HG03469 (cell line): ENCODE results near the gene ABCA7.

Source experiments
- ATAC-seq: cut with Tn5 transposase; IDR thresholded peaks from one replicate; pipeline ENCODE4 v1.9.1; 2021; ENCODE audit warnings: mild to moderate bottlenecking, moderate library complexity, moderate number of reproducible peaks; ENCODE audit not compliant: unreplicated experiment

Gene ABCA7

DNA sequence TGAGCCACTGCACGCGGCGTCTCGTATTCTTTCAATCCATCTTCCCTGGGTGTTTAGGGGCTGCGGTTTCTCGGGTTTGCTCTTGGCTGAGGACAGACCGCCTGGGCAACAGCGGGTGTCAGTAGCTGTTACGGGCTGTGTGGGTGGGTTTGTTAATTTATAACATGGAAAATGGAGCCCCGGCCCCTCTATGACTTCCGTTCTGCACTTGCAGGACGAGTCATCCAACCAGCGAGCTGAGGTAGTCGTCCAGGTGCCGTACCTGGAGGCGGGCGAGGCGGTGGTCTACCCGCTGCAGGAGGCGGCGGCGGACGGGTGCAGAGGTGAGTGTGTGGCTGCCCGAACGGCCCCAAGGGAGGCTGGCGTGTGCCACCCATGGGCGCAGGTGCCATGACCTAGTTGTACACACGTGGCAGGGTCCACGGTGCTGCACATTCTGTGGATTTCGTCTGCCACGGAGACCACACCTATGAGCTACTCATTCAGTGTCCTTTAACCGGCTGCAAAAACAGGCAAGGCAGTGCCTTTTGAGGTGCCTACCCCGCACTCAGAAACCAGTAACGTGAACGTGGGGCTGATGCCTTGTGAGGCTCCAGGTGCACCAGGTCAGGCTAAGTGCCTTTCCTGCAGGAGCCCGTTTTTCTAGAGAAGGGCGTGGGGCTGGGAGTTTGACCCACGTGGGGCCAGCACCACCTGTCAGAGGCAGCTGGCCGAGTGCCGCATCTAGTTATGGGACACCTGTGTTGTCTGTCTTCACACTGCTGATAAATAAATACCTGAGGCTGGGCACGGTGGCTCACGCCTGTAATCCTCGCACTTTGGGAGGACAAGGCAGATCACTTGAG, 44.3 kb downstream of the ABCA7 start:
- ATAC-seq, result no peak

DNA sequence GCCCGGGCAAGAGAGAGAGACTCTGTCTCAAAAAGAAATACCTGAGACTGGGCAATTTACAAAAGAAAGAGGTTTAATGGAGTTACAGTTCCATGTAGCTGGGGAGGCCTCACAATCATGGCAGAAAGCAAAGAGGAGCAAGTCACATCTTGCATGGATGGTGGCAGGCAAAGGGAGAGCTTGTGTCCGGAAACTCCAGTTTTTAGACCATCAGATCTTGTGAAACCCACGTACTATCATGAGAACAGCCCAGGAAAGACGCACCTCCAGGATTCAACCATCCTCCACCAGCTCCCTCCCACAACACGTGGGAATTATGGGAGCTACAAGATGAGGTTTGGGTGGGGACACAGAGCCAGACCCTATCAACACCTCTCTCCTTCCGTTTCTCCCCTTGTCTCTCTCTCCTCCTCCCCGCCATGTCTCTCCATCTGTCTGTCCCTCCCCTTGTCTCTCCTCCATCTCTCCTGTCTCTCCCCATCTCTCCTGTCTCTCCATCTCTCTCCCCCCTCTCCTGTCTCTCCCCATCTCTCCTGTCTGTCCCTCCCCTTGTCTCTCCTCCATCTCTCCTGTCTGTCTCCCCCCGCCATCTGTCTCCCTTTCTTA, 45.2 kb downstream of the ABCA7 start:
- ATAC-seq, result no peak

DNA sequence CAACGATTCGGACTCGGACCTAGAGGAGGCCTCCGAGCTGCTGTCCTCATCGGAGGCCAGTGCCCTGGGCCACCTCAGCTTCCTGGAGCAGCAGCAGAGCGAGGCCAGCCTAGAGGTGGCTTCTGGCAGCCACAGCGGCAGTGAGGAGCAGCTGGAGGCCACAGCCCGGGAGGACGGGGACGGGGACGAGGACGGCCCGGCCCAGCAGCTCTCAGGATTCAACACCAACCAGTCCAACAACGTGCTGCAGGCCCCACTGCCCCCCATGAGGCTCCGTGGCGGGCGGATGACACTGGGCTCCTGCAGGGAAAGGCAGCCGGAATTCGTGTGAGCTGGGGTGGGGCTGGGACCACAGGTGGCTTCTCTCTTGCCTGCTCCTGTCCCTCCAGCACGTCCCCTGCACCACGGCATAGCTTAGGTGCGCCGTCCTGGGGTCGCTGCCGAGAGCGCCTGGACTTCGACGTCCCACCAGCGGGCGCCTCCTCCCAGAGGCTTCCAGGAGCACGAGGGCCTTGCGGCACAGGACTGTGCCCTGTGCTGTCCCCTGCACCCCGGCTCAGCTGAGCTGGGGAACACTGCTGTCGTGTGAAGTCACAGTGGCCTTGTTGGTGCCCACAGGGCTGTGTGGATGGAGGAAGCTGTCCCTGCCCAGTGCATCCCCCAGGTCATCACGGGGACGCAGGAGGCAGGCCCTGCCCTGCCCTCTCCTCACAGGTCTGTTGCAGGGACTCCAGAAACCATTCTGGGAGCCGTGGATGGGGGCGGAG, 46.0 kb downstream of the ABCA7 start:
- no peak for ATAC-seq

DNA sequence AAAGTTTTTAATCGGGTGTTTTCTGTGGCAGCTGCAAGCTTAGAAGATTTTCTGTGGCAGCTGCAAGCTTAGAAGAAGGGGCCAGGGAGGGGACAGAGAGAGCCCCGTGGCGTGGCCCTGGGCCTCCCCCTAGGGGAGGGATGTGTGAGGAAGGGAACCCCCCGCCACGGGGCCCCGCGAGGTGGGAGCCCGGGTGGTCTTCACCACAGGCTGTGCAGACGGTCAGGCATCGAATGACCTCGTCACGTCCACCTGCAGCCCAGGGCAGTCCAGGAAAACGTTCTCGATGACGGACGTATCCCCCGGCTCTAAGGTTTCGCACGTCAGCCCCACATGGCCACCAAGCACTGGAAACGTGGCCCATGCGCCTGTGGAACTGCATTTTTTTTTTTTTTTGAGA, 46.7 kb downstream of the ABCA7 start:
- no peak for ATAC-seq

DNA sequence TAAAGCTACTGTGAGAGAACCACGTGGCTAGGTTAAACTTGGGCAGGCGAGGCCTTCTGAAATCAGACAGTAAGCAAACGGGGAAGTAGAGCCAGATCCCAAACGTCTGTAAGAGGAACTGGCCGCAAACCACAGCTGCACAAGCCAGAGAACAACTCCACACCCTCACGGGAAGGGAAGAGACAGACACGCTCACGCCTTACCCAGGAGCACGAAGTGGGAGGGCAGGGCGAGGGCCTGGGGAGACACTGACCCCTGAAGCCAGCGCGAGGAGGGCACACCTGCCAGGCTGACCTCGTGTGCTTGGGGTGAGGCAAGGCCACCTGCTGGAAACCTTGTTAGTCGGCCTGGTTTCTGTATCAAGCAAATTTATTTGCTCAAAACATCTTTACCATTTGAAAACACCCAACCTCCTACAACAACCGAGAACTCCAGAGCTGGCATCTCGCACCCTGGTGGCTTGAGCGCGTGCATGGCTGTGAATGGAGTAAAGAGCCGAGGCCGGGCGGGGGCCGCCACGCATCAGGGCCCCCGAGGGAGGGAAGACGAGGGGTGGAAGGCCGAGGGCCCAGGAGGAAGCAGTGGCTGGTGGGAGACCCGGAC, 48.0 kb downstream of the ABCA7 start:
- no peak for ATAC-seq

DNA sequence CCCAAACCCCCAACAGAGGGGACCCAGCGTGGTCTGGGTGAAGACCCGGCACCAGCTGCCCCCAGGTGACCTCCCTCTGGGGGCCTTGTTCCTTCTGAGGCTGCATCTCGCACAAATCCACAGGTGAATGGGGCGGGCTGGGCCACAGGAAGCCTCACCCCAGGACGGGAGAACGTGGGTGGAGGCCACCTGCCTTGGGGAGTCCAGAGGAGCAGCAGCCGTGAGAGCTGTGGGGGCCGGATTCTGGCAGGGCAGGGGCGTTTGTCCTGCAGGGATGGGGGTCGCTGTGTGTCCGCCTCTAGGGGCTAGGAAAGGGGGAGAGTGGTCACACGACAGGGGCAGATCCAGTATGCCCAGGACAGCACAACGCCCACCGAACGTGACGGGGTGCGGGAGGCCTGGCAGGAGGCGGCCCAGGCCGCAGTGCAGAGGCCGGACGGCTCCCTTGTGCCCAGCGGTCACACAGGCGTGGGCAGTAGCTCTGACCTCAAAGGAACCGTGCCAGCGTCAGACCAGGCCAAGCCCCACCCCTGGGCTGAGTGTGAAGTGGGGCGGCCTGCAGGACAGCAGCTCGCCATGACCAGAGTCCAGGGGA, 48.6 kb downstream of the ABCA7 start:
- ATAC-seq, result no peak

DNA sequence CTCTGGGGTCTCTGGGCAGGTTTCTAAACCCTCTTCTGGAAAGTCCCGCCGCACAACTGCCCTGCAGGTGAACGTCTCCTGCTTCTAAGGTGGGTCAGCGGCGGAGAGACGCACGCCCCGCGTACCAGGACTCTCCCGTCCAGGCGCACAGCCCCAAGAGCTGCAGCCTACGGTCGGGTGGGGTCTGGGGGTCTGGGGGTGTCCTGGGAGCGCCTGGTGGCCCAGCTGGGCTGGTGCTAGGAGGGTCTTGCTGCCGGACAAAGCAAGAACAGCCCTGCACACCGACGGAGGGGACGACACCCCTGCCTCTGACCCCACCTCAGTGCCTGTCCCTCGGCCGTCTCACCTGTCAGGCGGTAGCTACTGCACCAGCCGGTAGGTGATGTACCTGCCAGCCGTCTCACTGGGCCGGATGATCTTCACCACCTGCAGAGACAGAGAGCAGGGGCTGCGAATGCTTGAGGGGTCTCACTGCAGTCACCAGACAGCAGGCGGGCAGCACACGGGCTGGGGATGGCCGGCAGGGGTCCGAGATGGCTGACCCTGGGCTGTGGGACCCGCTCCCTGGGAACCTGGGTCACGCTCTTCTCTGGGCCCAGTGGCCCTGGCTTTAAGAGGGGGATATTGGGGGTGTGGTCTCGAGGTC, 49.3 kb downstream of the ABCA7 start:
- ATAC-seq, result no peak

DNA sequence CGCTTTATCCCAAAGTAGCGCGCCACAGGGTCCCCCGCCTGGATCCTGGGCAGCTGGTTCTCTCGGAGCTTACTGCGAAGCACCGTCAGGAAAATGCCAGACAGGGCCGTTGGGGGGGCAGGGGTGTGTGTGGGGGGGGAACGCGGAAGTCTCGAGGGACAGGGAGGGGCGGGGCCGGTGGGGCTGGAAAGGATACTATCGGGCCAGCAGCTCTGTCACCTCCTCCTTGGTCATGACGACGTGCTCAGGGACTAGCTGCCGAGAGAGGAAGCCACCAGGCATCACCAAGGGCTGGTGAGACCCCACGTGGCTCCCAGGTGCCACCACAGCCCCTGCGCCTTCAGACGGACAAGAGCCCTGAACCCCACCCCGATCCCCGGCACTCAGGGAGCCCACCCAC, 50.0 kb downstream of the ABCA7 start:
- no peak for ATAC-seq

DNA sequence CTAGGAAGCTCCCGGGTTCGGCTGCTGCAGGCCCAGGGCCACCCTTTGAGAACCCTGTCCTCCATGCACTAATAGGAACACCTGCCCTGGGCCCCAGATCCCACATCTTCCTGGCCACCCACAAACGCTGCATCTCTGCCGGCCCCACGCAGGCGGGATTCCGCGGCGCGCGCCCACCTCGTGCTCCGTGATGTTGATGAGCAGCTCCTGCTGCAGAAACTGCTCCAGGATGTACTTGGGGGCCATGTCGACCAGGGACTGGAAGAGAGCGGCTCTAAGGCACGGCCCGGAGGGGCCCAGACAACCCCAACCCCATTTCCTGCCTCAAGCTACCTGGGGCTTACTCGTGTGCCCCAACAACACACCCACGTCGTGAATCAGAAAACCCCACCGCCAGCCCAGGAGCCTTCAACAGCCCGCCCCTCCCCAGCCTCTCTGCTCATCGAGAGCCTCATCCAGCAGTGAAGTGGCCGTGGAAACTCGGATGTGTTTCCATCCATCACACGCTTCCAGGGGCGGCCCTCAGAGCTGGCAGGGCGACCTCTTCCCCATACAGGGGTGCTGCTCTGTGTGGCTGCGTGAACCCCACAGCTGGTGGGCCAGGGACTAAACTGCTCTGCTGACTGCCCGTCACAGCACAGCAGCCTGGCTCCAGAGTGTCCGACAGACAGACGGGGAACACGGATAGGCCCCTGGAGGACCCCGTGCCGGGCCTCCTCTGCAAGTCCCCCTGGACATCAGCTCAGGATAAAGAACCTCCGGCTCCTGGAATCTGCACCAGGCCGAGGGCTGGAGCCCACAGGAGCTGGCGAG, 51.0 kb downstream of the ABCA7 start:
- ATAC-seq, result no peak

DNA sequence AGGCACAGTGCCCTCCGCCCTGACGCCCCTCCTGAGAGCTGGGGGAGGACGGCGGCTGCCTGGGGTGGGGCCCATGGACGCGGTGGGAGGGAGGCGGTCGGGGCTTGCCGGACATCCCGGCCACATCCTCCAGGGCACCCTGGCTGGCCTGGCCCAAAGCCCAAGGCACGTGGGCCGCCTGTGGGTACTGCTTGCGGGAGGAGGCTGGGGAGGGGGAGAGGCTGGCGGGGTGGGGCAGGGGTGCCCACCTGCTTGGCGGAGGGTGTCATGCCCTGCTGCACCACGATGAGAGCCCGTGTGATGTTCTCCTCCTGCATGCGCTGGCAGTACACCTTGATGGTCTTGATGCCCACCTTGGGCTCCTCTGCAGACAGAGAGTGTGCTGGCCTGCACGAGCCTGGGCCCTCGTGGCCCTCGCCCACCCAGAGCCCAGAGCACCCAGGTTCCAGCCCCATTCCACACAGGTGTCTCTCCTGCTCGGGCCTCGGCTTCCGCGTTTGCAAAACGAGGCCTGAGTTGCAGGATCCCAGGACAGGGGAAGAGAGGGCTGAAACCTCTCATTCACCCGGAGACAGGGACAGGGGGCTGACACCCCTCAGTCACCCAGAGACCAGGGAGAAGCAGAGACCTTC, 51.8 kb downstream of the ABCA7 start:
- no peak for ATAC-seq

DNA sequence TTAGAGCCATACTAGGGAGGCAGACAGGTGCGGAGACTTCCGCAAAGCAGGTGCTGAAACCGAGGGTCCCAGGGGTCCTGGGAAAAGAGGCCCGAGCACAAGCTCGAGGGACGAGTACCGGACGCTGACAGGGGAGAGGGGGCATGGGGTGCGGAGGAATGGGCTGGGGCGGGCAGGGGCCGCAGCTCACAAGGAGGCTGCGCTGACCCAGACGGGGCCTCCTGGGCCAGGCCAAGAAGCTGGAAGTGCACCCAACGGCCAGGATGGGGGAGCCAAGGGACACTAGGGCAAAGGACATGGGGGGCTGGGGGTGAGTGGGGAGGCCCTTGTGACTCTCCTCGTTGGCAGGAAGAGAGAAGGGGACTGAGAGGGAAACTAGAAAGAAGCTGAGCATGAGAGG, 53.4 kb downstream of the ABCA7 start:
- ATAC-seq, result no peak

DNA sequence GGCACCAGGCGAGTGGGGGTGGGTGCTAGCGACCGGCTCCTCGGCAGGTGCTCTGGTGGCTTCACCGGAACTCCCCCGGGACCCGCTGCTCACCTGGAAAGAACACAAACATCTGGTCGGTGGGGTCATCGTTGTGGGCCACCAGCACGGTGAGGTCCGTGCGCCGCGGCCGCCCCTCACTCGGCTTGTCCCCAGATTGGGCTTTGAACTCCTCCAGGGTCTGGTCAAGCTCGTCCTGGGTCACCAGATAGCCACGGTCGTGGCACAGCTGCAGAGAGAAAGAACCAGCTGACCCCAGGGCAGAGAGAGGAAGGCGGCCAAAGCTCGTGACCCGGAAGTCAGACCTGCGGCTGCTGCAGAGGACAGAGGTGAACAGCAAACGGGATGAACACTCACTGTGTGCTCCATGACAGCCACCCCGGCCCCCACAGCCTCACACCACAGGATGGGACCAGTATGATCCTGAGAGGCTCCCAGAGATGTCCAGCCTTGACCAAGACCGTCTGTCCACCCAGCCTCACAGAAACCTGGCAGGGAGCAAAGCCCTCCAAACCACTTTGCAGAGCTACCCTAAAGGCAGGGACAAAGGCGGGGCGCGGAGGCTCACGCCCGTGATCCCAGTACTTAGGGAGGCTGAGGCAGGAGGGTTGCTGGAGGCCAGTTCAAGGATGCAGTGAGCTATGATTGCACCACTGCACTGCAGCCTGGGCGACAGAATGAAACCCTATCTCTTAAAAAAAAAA, 54.1 kb downstream of the ABCA7 start:
- no peak for ATAC-seq

DNA sequence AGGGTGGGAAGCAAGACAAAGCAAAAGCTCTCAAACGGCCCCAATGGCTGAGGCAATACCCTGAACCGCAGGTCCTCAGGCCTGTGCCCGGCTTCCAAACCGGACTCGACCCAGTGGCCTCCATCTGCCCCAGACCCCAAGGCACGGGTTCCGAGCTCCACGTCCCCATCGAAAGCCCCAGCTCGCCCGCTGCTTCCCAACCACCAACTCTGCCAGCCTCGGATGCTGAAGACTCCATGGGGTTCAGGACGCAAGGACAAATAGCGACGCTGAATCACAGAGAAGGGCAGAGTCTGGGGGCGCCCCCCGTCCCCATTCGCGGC, 54.7 kb downstream of the ABCA7 start:
- no peak for ATAC-seq

DNA sequence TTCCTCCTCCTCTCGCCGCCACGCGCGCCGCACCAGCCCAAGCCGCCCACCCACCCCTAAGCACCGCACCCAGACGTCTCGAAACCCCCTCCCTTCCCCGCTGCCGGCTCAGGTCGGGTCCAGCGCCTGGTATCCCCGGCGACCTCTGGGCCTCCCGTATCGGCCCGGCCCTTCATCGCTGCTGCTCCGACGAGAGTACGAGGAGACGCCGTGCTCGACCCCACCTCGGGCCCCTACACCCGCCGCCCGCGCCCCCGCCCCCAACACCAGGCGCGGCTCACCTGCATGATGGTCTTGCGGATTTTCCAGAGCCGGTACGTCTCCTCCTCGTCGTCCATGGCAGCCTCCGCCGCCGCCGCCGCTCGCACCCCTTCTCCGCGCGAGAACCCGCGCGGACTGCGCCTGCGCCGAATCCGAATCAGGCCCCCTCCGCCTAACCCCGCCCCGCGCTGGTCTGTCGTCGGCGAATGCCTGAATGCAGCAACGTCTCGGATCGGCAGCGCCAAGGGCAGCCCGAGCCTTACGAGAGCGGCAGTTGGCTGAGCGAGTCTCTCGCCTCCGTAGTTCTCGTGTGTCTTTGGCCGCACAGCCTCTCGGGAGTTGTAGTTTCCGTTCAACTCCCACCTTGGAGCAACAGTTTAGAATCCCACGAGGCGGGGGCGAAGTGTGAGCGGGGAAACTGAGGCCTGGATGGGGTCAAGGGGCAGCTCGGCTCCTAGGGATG, 55.2 kb downstream of the ABCA7 start, which contains the start of gene POLR2E:
Gene POLR2E (minus strand): TSS at position 398 of the 724 bp plus-strand sequence. CDS start 60 bp downstream, at position 338.
- ATAC-seq, result peak; percentile 72

DNA sequence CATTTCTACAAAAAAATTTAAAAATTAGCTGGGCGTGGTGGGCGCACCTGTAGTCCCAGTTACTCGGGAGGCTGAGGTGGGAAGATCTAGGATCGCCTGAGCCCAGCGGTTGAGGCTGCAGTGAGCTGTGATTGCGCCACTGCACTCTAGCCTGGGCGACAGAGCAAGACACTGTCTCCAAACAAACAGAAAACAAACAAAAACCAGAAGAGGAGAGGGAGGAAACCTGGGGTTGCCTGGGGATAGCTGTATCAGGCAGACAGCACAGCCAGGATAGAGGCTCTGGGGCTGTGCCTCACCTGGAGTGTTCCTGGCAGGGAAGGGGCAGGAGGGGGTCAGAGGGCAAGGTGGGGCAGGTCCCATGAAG, 57.9 kb downstream of the ABCA7 start:
- no peak for ATAC-seq

DNA sequence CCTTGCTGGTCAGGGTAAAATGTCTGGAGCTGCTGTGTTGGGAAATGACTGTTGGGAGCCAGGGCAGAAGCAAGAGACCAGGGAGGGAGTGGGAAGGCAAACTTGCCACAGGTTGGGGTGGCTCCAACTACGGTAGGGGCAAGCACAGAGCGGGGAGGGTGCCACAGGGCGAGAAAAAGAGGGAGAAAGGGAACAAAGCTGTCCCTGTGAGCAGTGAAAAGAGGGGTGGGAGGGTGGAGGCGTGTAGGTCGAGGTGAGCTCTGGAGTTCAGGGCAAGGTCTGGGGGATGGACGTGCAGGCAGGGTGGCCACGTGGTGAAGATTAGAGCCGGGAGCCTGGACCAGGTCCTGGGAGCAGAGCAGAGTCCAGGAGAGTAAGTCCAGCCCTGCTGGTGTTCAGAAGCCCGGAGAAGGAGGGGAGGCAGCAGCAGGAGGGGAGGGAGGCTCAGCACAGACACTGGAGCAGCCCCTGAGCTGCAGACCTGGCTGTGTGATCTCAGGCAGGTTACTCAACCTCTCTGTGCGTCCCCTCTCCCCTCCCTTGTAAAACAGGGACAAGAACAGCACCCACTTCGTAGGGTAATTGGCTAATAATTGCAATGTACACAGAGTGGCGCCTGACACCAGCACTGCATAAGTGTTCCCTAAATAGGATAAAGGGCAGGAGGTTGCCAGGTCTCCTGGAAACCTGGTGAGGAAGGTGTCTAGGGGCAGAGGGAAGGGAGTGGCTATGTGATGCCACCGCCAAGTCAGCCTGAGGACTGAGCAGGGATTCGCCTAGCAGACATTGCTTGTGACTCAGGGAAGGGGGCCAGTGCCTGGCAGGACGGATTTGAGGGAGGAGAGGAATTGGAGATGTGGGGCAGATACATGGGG, 58.5 kb downstream of the ABCA7 start:
- no peak for ATAC-seq

DNA sequence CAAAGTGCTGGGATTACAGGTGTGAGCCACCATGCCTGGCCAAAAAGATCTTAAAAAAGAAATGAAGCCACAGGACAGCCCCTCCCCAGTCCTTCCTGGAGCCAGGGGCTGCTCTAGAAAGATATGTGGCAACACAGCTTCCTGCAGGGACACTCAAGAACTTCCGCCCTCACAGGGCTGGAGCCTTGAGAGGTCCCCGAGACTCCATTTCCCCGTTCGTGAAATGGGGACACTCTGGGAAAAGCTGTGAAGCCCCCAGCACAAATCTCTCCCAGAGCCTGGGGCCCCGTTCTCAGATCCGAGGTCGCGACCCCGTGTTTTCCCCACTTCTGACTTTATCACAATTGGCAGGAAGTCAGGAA, 61.4 kb downstream of the ABCA7 start:
- no peak for ATAC-seq
